Mesothelial cell of epicardium (in vitro differentiated cells): Measurements from ENCODE around the gene TOMM40. TPM values are rescaled to one million over a fixed set of nuclear protein-coding genes. Genes with fewer than 3 reads are reported as not detected.

ENCODE experiments used
- DNase-seq, 2 experiments: peaks; one replicate each; pipeline ENCODE4 v3.0.0; 2021; ENCODE audit warnings: low spot score in 2 of 2; ENCODE audit not compliant: unreplicated experiment in 2 of 2
- H3K27ac Mint-ChIP-seq: 2 replicates; pipeline ENCODE4 v1.8.0; 2021; ENCODE audit warnings: mixed read lengths
- H3K27me3 Mint-ChIP-seq: 2 replicates; pipeline ENCODE4 v1.8.0; 2021; ENCODE audit warnings: low read depth, mixed read lengths
- H3K36me3 Mint-ChIP-seq: 2 replicates; pipeline ENCODE4 v1.8.0; 2021; ENCODE audit warnings: mixed read lengths
- H3K4me1 Mint-ChIP-seq: 2 replicates; pipeline ENCODE4 v1.8.0; 2021; ENCODE audit warnings: mixed read lengths
- H3K4me3 Mint-ChIP-seq: 2 replicates; pipeline ENCODE4 v1.8.0; 2021; ENCODE audit warnings: mild to moderate bottlenecking, moderate library complexity, mixed read lengths
- H3K9me3 Mint-ChIP-seq: 2 replicates; pipeline ENCODE4 v1.8.0; 2021; ENCODE audit warnings: mixed read lengths
- total RNA-seq: library from RNA; stranded (reverse); gene quantifications from 3 replicates; pipeline ENCODE4 v1.2.1, GENCODE V29; 2021
- TF ChIP-seq, protein P1 (sequence below): fragments of 200-600 bp; sonication (generic); IDR thresholded peaks from one replicate; pipeline ENCODE4 v1.5.0; 2021; ENCODE audit warnings: antibody characterized with exemption; ENCODE audit not compliant: unreplicated experiment

The TOMM40 gene
- total RNA-seq, 1 donor from 2014 or later: 47.8 TPM

DNA sequence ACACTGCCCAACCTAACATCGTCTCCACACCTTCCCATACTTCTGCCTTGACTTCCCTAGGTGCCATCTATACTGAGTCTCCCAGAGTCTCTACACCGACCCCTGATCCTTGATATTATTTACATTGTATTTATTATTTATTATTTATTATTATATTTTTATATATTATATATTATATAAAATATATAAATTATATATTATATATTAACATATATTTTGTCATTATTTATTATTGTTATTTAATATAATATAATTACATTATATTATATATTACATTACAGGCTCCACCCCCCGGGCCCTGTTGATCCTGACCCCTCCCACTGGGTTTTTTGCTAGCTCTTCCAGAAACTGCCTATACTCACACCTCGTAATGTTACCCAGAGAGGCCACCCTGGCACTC lies 18.4 kb upstream of the TOMM40 start:
- H3K27me3 Mint-ChIP-seq: no peaks in the 10 kb centered on the region
- H3K4me1 Mint-ChIP-seq: peaks cover 16% of the 10 kb centered on the region
- no peaks in the 10 kb centered on the region for H3K9me3 Mint-ChIP-seq
- no peak for DNase-seq
- H3K36me3 Mint-ChIP-seq: peaks cover 47% of the 10 kb centered on the region
- TF ChIP-seq, protein P1, sequence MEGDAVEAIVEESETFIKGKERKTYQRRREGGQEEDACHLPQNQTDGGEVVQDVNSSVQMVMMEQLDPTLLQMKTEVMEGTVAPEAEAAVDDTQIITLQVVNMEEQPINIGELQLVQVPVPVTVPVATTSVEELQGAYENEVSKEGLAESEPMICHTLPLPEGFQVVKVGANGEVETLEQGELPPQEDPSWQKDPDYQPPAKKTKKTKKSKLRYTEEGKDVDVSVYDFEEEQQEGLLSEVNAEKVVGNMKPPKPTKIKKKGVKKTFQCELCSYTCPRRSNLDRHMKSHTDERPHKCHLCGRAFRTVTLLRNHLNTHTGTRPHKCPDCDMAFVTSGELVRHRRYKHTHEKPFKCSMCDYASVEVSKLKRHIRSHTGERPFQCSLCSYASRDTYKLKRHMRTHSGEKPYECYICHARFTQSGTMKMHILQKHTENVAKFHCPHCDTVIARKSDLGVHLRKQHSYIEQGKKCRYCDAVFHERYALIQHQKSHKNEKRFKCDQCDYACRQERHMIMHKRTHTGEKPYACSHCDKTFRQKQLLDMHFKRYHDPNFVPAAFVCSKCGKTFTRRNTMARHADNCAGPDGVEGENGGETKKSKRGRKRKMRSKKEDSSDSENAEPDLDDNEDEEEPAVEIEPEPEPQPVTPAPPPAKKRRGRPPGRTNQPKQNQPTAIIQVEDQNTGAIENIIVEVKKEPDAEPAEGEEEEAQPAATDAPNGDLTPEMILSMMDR: no peak
- H3K4me3 Mint-ChIP-seq: no peak overlapping the region
- H3K27ac Mint-ChIP-seq: no peak overlapping the region

DNA sequence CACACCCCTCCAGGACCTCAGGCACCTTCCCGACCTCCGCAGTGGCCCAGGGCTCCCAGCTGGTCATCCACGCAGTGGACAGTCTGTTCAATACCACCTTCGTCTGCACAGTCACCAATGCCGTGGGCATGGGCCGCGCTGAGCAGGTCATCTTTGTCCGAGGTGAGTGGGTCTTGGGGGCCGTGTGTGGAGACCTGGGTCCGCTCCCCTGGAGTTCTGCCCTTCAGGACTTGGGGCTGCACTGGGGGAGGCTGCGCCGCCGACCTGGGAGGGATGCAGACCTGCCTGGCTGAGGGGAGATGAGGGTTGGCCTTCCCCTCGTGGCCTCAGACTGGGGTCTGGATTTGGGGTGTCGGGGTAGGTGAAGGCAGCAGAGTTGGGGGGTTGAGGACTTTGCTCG lies 16.7 kb upstream of the TOMM40 start:
- Mint-ChIP-seq H3K4me1 (peaks cover 29% of the 10 kb centered on the region), H3K27ac (peak overlapping the region; percentile 43), H3K27me3 (no peaks in the 10 kb centered on the region), H3K4me3 (no peak overlapping the region), H3K36me3 (peaks cover 38% of the 10 kb centered on the region), H3K9me3 (no peaks in the 10 kb centered on the region)
- DNase-seq: no peak
- TF ChIP-seq, protein P1: no peak

DNA sequence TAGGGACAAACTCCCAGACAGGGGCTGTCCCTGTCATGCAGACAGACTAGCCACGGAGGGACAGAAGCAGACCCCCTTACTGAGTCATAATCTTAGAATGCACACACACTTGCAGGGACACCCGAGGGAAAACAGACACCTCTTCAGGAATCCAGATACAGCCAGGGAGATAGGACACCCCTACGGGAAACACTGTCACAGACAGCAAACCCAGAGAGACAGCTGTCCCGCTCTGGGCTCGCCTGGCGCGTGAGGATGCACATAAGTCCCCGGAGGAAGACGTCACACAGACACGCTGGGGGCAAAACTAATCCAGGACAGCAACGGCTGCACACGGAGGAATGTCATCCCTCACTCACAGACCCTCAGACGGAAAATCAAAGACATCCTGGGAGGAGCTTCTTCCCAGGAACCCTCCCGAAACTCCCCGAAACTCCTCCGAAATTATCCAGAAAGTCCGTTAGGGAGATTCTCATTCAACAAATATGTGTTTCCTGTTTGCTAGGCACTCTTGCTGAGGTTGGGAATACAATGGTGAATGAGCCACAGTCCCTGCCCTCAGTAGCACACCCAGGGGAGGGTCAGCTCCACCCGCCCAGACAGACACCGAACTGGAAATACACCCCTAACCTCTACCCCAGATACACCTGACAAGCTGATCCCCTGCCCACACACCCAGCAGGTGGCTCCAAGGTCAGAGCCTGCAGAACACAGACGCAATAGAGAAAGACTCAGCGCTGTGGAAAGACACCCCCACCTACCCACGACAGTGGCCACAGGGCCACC lies 15.2 kb upstream of the TOMM40 start:
- Mint-ChIP-seq H3K4me3 (no peak overlapping the region), H3K36me3 (peaks cover 34% of the 10 kb centered on the region)

DNA sequence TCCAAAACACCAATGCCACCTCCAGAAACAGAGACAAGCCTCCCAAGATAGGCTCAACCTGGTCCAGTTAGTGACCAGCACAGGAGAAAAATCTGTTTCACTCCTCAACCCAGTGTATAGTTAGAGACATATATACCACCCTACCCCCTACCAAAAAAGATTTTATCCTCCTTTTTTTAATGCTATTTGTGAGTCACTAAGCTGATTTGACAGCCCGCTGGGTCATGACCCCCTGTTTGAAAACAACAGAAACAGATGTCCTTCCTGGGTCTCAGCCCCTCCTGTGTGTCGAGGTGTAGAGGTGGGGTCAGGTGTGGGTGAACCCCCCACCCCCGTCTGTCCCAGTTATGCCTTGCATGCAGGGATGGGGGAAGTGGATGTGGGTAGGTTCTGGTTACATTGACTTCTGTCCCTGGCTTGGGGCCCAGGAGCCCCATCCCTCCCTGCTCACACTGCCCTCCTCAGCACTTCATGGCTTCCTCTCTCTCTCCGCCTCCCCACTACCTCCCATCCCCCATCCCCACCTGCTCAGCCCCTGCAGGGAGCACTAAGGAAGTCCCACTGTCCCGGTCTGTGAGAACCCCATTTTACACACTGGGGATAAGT lies 14.0 kb upstream of the TOMM40 start:
- H3K27ac Mint-ChIP-seq: peak overlapping the region; percentile 61
- TF ChIP-seq, protein P1: no peak
- no peak overlapping the region for H3K4me3 Mint-ChIP-seq

More for the DNA sequence above, 15.2 kb upstream of the TOMM40 start:
- TF ChIP-seq, protein P1: no peak
- H3K4me1 Mint-ChIP-seq: peaks cover 29% of the 10 kb centered on the region
- peak overlapping the region; percentile 67 for H3K27ac Mint-ChIP-seq
- H3K9me3 Mint-ChIP-seq: no peaks in the 10 kb centered on the region
- DNase-seq: no peak
- H3K27me3 Mint-ChIP-seq: no peaks in the 10 kb centered on the region

DNA sequence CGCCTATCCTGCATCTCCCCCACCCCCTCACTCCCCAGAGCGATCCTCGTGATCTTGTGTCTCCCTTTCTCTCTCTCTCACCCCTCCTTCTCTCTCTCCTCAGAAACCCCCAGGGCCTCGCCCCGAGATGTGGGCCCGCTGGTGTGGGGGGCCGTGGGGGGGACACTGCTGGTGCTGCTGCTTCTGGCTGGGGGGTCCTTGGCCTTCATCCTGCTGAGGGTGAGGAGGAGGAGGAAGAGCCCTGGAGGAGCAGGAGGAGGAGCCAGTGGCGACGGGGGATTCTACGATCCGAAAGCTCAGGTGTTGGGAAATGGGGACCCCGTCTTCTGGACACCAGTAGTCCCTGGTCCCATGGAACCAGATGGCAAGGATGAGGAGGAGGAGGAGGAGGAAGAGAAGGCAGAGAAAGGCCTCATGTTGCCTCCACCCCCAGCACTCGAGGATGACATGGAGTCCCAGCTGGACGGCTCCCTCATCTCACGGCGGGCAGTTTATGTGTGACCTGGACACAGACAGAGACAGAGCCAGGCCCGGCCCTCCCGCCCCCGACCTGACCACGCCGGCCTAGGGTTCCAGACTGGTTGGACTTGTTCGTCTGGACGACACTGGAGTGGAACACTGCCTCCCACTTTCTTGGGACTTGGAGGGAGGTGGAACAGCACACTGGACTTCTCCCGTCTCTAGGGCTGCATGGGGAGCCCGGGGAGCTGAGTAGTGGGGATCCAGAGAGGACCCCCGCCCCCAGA lies 12.8 kb upstream of the TOMM40 start:
- Mint-ChIP-seq H3K9me3 (no peaks in the 10 kb centered on the region), H3K27ac (peak overlapping the region; percentile 72), H3K36me3 (peaks cover 23% of the 10 kb centered on the region)

More for the DNA sequence above, 14.0 kb upstream of the TOMM40 start:
- peaks cover 32% of the 10 kb centered on the region for H3K36me3 Mint-ChIP-seq
- no peak for DNase-seq
- H3K9me3 Mint-ChIP-seq: no peaks in the 10 kb centered on the region
- peaks cover 29% of the 10 kb centered on the region for H3K4me1 Mint-ChIP-seq
- no peaks in the 10 kb centered on the region for H3K27me3 Mint-ChIP-seq

More for the DNA sequence above, 12.8 kb upstream of the TOMM40 start:
- Mint-ChIP-seq H3K27me3 (no peaks in the 10 kb centered on the region), H3K4me3 (no peak overlapping the region), H3K4me1 (peaks cover 29% of the 10 kb centered on the region)
- TF ChIP-seq, protein P1: no peak
- DNase-seq: no peak
